IPS DF 6.9 (cell line): ENCODE data around the gene CTNNB1.

Experiments
- DNase-seq: peaks from one replicate; pipeline ENCODE4 v3.0.0-alpha.2; 2013; ENCODE audit warnings: low read depth, low spot score
- H3K27ac ChIP-seq: one replicate; pipeline ENCODE4 v1.5.1; 2013; ENCODE audit warnings: low read length, control low read depth
- H3K27me3 ChIP-seq: 2 replicates; pipeline ENCODE4 v1.6.1; 2013; ENCODE audit warnings: mild to moderate bottlenecking, low read length; ENCODE audit not compliant: control insufficient read depth, insufficient read depth
- H3K36me3 ChIP-seq: 2 replicates; pipeline ENCODE4 v1.6.1; 2013; ENCODE audit warnings: low read length; ENCODE audit not compliant: control insufficient read depth, insufficient read depth
- H3K4me1 ChIP-seq: 2 replicates; pipeline ENCODE4 v1.6.1; 2013; ENCODE audit warnings: low read length; ENCODE audit not compliant: control insufficient read depth, insufficient read depth
- H3K4me3 ChIP-seq: 2 replicates; pipeline ENCODE4 v1.5.1; 2013; ENCODE audit warnings: mild to moderate bottlenecking, low read length
- H3K9me3 ChIP-seq: 2 replicates; pipeline ENCODE4 v1.6.1; 2013; ENCODE audit warnings: low read length, inconsistent platforms; ENCODE audit not compliant: control insufficient read depth, insufficient read depth
- WGBS: extraction: QIAGEN DNeasy Blood & Tissue Kit; methylation state at CpG from one replicate; pipeline ENCODE4 v1.1.7; 2013; ENCODE audit warnings: mixed read lengths, missing lambda C conversion rate; ENCODE audit not compliant: insufficient read length, insufficient coverage; 5-methylcytosine and 5-hydroxymethylcytosine counted together

Gene CTNNB1

DNA sequence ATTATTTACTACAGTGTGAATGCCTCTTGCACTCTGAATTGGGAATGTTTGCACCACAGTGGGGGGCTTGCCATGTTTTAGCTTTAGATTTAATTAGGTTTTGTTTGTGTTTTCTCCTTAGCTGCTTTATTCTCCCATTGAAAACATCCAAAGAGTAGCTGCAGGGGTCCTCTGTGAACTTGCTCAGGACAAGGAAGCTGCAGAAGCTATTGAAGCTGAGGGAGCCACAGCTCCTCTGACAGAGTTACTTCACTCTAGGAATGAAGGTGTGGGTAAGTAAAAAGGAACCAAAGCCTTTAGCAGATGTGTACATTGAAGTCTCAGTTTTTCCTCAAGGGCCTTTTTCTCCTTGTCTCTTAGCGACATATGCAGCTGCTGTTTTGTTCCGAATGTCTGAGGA is 36.9 kb downstream of the CTNNB1 start:
- H3K36me3 ChIP-seq = peaks cover 20% of the 10 kb centered on the region; the same call in 1 of the 2 replicates
- no peak overlapping the region for H3K27ac ChIP-seq
- H3K9me3 ChIP-seq = no peaks in the 10 kb centered on the region
- DNase-seq = no peak
- no peak overlapping the region for H3K4me3 ChIP-seq
- H3K4me1 ChIP-seq = peaks cover 1% of the 10 kb centered on the region; the same call in 1 of the 2 replicates
- no peaks in the 10 kb centered on the region for H3K27me3 ChIP-seq
- no CpG with 5 or more reads among the region's 2 CpGs for WGBS

DNA sequence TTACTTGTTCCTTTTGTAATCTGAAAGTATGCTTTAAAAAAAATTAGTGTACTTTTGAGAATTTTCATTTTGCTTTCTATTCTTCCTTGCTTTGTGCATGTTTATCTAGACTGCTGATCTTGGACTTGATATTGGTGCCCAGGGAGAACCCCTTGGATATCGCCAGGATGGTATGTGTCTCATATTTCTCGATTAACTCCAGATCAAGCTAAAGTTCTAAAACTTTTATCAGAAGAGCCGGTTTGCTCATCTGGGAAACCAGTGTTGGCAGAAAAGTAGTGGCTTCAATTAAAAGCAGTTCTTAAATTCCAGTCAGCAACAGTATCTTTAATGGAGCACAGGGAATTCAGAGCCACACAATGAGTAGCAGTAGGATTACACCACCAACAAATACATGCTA is 38.6 kb downstream of the CTNNB1 start:
- Histone ChIP-seq H3K27ac (no peak overlapping the region), H3K9me3 (no peaks in the 10 kb centered on the region), H3K4me3 (no peak overlapping the region), H3K27me3 (no peaks in the 10 kb centered on the region), H3K36me3 (peaks cover 20% of the 10 kb centered on the region; the same call in 1 of the 2 replicates), H3K4me1 (peaks cover 1% of the 10 kb centered on the region; the same call in 1 of the 2 replicates)
- WGBS = no CpG with 5 or more reads among the region's 3 CpGs
- DNase-seq = no peak

DNA sequence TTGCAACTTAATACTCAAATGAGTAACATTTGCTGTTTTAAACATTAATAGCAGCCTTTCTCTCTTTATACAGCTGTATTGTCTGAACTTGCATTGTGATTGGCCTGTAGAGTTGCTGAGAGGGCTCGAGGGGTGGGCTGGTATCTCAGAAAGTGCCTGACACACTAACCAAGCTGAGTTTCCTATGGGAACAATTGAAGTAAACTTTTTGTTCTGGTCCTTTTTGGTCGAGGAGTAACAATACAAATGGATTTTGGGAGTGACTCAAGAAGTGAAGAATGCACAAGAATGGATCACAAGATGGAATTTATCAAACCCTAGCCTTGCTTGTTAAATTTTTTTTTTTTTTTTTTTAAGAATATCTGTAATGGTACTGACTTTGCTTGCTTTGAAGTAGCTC is 40.3 kb downstream of the CTNNB1 start:
- DNase-seq = no peak
- Histone ChIP-seq H3K9me3 (no peaks in the 10 kb centered on the region), H3K36me3 (peaks cover 11% of the 10 kb centered on the region; the same call in 1 of the 2 replicates), H3K4me1 (no peaks in the 10 kb centered on the region), H3K27ac (no peak overlapping the region), H3K4me3 (no peak overlapping the region), H3K27me3 (no peaks in the 10 kb centered on the region)
- no CpG with 5 or more reads among the region's 2 CpGs for WGBS

DNA sequence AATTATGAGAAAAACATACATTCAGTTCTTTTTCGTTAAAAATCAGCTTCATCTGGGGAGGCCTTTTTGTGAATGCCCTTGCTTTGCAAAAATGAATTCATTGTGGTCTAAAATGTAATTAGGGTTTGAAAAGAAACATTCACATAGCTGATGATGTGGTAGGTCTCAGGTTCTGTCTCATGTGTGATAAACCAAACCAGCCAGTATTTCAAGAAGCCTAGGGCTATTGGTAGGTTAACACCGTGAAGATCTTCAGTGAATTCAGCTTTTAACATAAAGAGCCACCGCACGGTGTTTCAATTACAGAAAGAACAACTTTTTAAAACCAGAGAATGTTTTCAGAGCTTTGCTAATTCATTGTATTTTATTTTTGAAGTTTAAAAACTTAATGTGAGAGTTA is 41.9 kb downstream of the CTNNB1 start:
- H3K27ac ChIP-seq = no peak overlapping the region
- no peaks in the 10 kb centered on the region for H3K9me3 ChIP-seq
- no peaks in the 10 kb centered on the region for H3K4me1 ChIP-seq
- DNase-seq = no peak
- no CpG with 5 or more reads among the region's 4 CpGs for WGBS
- H3K36me3 ChIP-seq = peaks cover 11% of the 10 kb centered on the region; the same call in 1 of the 2 replicates
- no peak overlapping the region for H3K4me3 ChIP-seq
- H3K27me3 ChIP-seq = no peaks in the 10 kb centered on the region

DNA sequence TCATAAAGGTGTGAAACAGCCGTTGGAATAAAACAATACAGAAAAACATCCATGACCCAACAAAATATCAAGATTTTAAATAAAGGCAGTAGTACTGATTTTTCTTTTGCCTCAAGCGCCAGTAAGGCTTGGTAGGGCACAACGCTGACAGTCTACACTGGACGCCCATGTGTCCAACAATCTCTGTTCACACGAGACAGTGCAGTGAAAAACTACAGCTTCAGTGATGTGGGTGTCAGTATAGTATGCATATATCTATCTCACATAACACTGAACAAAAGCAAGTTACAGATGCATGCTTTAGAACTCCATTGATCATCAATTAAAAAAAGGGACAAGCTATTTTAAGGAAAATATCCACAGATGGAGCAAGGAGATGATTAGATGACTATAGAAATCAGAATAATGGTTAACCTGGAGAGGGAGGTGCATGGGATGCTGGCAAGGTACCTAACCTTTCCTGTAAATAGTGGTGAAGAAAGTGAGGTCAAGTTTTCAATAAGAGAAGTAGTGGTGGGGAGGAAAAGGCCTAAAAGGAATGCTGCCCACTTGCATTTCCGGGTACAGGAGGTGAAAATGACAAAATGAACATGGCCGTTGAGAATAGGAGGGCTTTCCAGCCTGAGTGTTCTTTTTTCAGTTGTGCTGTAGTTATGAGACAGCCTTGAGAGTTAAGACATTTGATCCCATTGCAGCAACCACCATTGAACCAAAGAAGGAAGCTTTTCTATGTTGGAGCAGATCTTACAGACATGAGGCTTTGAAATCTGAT is 42.7 kb downstream of the CTNNB1 start:
- Histone ChIP-seq H3K27me3 (no peaks in the 10 kb centered on the region), H3K4me3 (no peak overlapping the region), H3K27ac (no peak overlapping the region), H3K4me1 (no peaks in the 10 kb centered on the region), H3K36me3 (peaks cover 8% of the 10 kb centered on the region; the same call in 1 of the 2 replicates), H3K9me3 (no peaks in the 10 kb centered on the region)
- no CpG with 5 or more reads among the region's 7 CpGs for WGBS
- no peak for DNase-seq

DNA sequence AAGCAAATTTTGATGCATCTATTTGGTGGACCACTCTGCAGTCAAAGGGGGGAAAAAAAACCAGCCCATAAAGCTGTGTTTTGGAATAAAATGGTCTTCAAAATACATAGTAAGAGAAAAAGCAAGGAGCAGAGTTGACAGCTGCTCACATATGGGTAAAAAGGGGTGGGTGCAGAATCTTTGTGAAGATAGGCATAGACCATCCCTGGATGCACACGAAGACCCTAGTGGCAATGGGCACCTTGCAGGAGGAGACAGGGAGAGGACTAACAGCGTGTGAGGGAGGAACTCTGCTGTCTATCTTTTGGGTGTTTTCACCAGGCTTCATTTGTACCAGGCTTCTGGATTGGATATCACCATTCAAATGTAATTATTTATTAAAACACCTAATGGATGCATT is 43.9 kb downstream of the CTNNB1 start:
- H3K9me3 ChIP-seq = no peaks in the 10 kb centered on the region
- no CpG with 5 or more reads among the region's 2 CpGs for WGBS
- H3K4me1 ChIP-seq = 0 out of 2 replicates have a peak, but pooled peaks cover 2% of the 10 kb centered on the region
- H3K27me3 ChIP-seq = no peaks in the 10 kb centered on the region
- DNase-seq = no peak
- no peak overlapping the region for H3K27ac ChIP-seq
- H3K36me3 ChIP-seq = peaks cover 8% of the 10 kb centered on the region; the same call in 1 of the 2 replicates
- H3K4me3 ChIP-seq = no peak overlapping the region

DNA sequence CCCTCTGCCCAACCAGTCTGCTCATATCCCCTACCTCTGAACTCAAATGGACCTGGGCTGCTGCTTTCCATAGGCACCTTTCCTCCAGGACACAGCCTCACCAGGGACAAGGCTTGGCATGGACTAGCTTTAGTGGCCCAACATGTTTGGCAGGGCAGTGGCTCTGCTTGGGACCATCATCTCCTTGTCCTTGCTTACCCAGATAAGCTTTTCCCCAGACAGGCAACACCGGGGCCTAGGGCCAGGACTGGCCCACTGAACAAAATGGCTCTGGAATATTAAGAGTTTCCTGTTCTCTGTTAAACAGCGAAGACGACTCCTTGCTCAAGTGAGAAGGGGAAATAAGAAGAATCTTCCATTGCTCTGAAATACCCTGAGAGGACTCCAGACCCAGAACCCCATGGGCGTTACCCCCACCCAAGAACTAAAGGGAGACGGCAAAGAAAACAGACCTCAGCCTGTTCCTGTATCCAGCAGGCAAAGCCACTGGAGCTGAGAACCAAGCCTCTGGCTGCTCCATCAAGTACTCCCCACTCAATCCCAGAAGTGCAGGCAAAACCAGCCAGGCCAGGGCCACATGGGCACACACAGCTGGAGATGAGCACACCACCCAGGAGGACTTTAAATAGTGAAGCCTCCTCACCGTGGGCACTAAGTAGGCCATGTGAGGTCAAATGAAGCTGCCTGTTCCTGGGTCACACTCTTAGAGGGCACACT is 45.5 kb downstream of the CTNNB1 start:
- H3K4me1 ChIP-seq = 0 out of 2 replicates have a peak, but pooled peaks cover 2% of the 10 kb centered on the region
- DNase-seq = no peak
- no peaks in the 10 kb centered on the region for H3K27me3 ChIP-seq
- no peaks in the 10 kb centered on the region for H3K36me3 ChIP-seq
- WGBS = no CpG with 5 or more reads among the region's 6 CpGs
- no peak overlapping the region for H3K4me3 ChIP-seq
- H3K27ac ChIP-seq = no peak overlapping the region
- H3K9me3 ChIP-seq = no peaks in the 10 kb centered on the region

DNA sequence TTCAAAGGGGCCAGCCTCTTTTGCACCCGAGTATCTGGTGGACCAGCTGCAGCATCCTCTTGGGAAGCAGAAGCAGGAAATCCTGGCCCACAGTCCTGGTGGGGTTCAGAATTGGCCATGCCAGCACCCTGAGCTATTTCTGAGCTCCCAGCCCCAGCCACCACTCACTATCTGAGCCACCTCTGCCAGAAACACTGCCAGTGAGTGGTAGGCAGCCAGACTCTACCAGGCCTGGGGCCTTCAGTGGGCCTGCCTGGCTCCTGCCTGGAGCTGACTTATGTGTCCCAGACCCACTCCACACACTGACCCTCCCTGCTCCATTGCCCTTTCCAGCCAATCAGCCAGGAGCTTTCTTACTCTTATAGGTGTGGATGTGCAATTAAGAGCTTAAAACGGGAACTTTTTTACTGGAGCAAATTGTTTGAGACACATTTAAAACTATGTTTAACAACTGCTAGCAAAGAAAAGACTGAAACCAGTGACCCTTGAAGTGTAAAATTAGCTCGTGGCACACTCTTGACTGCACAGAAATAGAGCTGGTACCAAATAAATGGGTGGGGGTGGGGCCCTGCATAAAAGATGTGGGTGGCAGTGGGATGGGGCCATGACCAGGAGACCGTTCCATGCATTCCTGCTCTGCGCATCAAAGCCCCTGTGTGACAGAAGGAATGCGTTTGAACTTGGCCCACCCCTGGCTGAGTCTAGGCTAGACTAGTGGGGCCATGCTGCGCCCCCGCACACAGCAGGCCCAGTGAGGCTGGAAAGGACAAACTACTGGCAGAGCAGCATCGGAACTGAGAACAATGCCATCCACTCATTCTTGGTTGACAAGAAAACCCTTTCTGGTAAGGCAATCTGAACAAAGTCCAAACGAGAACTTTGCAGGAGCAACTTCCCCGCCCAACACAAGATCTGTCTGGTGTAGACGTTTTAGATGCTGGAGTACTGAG is 48.0 kb downstream of the CTNNB1 start:
- H3K27me3 ChIP-seq = no peaks in the 10 kb centered on the region
- H3K4me3 ChIP-seq = no peak overlapping the region
- no peaks in the 10 kb centered on the region for H3K9me3 ChIP-seq
- H3K36me3 ChIP-seq = no peaks in the 10 kb centered on the region
- DNase-seq = no peak
- H3K27ac ChIP-seq = no peak overlapping the region
- no CpG with 5 or more reads among the region's 12 CpGs for WGBS
- 0 out of 2 replicates have a peak, but pooled peaks cover 2% of the 10 kb centered on the region for H3K4me1 ChIP-seq

DNA sequence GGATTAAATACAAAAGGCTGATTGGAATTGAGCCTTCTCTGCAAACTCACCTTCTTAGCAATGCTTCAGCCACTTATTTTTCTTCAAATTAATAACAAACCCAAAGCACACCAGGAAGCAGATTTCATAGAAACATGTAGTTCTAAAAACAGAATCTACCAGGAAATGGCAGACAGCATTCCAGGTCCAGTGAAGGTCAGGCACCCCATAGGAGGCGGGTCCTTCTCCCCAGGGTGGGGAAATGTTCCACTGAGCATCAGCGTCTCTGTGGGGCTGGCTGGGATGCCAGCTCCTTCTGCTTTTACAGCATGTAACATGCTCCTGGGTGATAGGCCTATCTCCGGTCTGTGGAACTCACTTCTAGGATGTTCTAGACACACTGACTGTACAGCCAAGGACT is 49.2 kb downstream of the CTNNB1 start:
- no peak for DNase-seq
- Histone ChIP-seq H3K27me3 (no peaks in the 10 kb centered on the region), H3K27ac (no peak overlapping the region), H3K4me1 (0 out of 2 replicates have a peak, but pooled peaks cover 2% of the 10 kb centered on the region), H3K36me3 (no peaks in the 10 kb centered on the region), H3K4me3 (no peak overlapping the region), H3K9me3 (no peaks in the 10 kb centered on the region)
- no CpG with 5 or more reads among the region's 3 CpGs for WGBS

DNA sequence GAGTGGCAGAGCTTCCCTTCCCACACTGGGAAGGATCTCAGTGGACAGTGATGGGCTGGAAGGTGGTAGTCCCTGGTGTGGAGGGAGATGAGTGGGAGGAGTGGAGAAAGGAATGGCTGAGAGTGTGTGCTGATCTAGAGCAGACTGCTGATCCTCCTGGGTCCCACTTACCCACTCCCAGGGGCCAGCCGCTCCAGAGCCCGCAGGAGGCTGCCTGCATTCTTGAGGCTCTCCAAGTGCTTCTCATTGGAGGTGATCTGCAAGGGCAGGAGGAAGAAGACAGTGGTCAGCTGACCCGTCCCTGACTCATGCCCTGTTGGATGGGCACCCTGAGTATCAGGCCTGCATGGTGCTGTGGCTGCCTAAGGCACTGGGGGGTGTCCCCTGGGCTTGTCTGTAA is 50.0 kb downstream of the CTNNB1 start:
- no CpG with 5 or more reads among the region's 3 CpGs for WGBS
- no peaks in the 10 kb centered on the region for H3K27me3 ChIP-seq
- no peaks in the 10 kb centered on the region for H3K9me3 ChIP-seq
- no peak overlapping the region for H3K4me3 ChIP-seq
- H3K27ac ChIP-seq = no peak overlapping the region
- H3K4me1 ChIP-seq = 0 out of 2 replicates have a peak, but pooled peaks cover 2% of the 10 kb centered on the region
- H3K36me3 ChIP-seq = no peaks in the 10 kb centered on the region
- no peak for DNase-seq
